NCI-H82 treated with DMSO at 0.1 percent for 48 hours (cell line): ENCODE results near the gene APLP2.
"Not testable (repeated sequence)": the region's sequence is repeated elsewhere in the genome, so short reads cannot be mapped to it uniquely, and the experiment has no call there.

Source experiments
- DNase-seq: peaks from one replicate; lab custom pipeline; 2025; ENCODE audit not compliant: unreplicated experiment; lab: John Stamatoyannopoulos, UW

The APLP2 gene

GRCh38 chr11:130167146-130167545 lies 97.5 kb downstream of the APLP2 start:
- no peak for DNase-seq

- DNase-seq: no peak
Observed at GRCh38 chr11:130168105-130168504, 98.4 kb downstream of the APLP2 start.

GRCh38 chr11:130170345-130170744 lies 100.7 kb downstream of the APLP2 start:
- no peak for DNase-seq

- DNase-seq: no peak
Observed at GRCh38 chr11:130171534-130171933, 101.8 kb downstream of the APLP2 start.

GRCh38 chr11:130172001-130172400 lies 102.3 kb downstream of the APLP2 start:
- not testable (repeated sequence) for DNase-seq

GRCh38 chr11:130174642-130175041 lies 104.9 kb downstream of the APLP2 start:
- no peak for DNase-seq

GRCh38 chr11:130175898-130176297 lies 106.2 kb downstream of the APLP2 start:
- DNase-seq: no peak

- no peak for DNase-seq
Observed at GRCh38 chr11:130177782-130178181, 108.1 kb downstream of the APLP2 start.

- no peak for DNase-seq
Observed at GRCh38 chr11:130178441-130179339, 109.0 kb downstream of the APLP2 start.

- no peak for DNase-seq
Observed at GRCh38 chr11:130179396-130180306, 110.0 kb downstream of the APLP2 start.

GRCh38 chr11:130180491-130180890 lies 110.8 kb downstream of the APLP2 start:
- DNase-seq: no peak

GRCh38 chr11:130180896-130181294 lies 111.2 kb downstream of the APLP2 start:
- DNase-seq: no peak

GRCh38 chr11:130181295-130182272 lies 111.9 kb downstream of the APLP2 start:
- DNase-seq: no peak

GRCh38 chr11:130183878-130184610 lies 114.3 kb downstream of the APLP2 start:
- DNase-seq: no peak

- DNase-seq: no peak
Observed at GRCh38 chr11:130187096-130187495, 117.4 kb downstream of the APLP2 start.

GRCh38 chr11:130188047-130188446 lies 118.4 kb downstream of the APLP2 start:
- DNase-seq: no peak

- no peak for DNase-seq
Observed at GRCh38 chr11:130188585-130189347, 119.1 kb downstream of the APLP2 start.

GRCh38 chr11:130189492-130190210 lies 120.0 kb downstream of the APLP2 start:
- DNase-seq: no peak
